Inflammatory macrophage treated with lipopolysaccharide for 4 hours (primary cell): ENCODE results near the gene ZFP3.
"Not testable (repeated sequence)": the region's sequence is repeated elsewhere in the genome, so short reads cannot be mapped to it uniquely, and the experiment has no call there.

ENCODE experiments used
- DNase-seq: peaks from one replicate; pipeline ENCODE4 v3.0.0-alpha.2; 2020

ZFP3 gene

DNA sequence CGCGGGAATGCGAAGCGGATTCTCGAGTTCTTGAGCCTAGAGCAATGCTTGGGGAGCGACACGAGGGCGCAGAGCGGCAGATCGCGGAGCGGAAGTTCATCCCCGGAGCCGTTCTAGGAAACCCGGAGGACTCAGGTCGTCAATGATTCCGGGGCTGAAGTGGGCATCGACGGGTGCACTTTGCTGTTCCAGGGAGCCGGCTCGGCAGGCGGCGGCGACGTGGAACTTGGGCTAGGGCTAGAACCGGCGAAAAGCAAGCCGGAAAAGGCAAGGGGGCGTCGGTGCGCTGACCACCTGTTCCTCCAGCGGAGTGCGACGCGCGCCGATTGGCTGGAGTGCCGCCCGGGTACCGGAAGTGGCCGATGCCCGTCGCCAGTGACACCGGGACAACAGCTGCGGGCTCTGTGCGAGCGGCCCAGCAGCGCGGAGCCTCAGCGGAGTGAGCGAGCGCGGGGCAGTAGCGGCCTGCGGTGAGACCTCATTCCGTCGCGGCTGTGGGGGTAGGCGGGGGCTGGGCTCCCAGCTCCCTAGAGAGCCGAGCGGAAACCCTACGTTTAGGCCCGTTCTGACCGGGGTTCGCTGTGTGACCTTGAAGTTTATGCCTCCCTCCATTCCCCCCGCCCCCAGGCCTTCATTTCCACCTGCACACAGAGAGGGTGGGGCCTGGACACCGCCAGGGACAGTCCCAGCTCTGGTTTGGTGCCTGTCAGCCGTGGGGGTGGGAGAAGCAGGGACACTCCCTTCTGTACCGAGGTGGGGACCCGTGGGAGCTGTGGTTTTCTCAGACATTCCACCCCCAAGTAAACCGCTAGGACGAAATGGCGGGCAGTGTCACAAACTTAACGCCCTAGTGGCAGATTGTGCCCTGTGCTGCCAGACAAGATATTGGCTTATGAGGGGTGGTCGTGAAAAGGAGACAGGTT, at the start of gene ZFP3:
Gene ZFP3 (plus strand): TSS at position 362 of the 923 bp plus-strand sequence. CDS start 13,038 bp downstream, outside the sequence.
- DNase-seq: peak; percentile 84

DNA sequence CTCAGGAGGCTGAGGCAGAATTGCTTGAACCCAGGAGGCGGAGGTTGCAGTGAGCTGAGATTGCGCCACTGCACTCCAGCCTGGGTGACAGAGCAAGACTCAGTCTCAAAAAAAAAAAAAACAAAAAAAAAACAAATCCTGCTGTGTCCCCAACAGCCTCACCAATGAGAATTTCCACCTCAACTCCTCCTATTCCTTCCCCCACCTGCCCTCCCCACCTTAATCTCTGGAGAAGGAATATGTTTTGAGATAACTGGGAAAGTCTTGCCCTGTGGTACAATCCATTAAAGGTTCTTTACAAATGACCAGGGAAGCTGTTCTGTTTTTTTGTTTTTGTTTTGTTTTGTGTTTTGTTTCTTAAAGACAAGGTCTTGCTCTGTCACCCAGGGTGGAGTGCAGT, 48.1 kb upstream of the ZFP3 start:
- DNase-seq: peak; percentile 31

DNA sequence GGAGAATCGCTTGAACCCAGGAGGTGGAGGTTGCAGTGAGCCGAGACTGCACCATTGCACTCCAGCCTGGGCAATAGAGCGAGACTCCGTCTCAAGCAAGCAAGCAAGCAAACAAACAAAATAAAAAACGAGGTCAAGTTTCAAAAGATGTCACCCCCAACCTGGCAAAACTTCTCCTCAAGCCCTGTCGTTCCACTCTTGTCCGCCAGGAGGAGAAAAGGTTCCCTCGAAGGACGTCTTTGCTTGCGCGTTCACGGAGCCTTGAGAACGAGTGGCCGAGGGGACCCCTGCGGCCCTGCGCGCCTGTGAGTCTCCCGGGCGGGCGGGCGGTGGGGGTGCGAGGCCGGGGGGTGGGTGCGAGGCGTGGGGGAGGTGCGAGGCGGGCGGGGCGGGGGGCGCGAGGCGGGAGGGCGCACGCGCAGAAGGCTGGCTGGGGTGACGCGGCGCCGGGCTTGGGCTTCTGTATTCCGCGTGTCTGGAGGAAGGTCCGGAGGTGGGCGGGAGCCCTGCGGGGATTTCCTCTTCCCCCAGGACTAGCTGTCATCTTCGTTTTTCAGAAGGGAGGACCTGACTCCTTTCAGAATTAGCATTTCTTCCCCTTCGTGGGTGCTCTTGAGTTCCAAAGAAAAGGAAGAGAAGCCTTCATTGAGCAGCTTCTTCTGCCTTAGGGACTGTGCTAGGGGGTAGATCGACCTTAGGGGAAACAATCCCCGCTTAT, 46.7 kb upstream of the ZFP3 start:
- DNase-seq: peak; percentile 98

DNA sequence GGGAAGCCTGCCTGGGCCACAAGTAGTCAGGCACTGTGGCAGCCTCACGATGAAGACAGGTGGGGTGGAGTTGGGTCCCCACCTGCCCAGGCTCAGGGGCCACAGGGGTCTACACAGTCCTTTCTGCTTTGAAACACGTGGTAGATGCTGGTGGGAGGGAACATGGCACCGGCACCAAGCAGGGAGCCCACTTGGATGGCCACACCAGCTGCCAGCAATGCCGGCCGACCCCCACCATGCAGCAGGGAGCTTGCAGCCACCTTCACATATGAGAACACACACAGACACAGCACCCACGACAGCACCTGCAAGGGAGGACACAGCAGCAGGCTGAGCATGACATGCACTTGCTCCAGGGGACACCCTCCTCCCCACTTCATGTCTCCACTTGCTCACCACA, 45.4 kb upstream of the ZFP3 start:
- no peak for DNase-seq

DNA sequence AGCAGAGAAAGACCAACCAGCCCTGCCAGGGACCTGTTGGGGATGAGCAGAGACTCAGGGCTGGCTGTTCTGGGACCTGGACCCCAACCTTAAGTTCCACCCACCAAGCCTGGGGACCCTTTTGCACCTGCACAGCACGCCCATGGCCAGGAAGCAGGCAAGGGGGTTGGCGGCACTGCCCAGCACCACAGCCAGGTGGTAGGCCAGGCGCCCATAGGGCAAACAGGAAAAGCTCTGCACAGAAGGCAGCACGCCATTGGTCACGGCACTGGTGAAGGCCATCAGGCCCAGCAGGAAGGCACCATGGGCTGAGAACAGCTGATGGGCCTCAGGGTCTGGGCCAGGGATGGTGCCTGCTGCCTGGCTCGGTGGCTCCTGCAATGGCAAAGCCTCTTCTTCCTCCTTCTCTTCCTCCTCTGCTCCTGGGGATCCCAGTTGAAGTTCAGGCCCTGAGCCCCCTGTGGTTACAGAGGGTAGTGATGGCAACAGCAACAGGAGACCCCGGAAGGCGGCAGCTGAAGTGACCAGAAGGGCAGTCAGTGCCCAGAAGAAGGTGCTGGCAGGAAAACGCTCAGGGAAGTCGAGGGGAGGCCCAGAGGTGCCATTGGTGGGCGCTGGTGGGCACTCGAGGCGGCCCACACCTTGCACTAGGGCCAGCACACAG, 44.8 kb upstream of the ZFP3 start:
- DNase-seq: no peak

DNA sequence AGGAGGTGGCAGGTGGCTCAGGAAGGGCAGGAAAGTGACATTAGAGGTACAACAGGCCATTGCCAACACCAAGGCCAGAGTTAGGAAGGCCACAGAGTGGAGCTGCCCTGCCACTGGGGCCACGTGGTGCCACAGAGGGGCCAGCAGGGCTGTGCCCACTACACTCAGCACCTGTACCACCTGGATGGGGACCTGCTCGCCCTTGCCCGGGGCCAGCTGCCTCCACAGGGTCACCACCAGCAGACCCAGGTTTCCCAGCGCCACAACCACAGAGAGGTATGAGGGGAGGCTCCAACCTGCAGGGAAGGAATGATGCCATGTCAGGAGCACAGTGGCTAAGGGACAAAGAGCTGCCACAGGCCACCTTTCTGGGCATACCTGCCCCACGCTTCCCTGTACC, 44.2 kb upstream of the ZFP3 start:
- DNase-seq: no peak

DNA sequence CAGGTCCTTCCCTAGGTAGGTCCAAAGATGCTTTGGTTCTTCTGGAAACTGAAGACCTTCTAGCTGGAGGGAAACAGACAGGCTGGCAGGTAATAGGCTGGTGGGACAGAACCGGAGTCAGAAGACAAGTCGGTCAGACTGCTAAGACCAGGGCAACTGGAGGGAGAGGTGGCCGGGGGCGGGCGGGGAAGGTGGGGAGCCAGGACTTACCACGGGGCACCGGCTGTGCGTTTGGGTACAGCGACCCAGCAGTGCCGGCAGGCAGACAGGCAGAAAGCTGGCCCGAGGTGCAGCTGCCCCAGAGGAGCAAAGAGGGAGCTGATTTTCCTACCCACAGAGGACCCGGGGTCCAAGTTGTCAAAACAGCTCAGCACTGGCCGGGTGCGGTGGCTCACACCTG, 43.6 kb upstream of the ZFP3 start:
- no peak for DNase-seq

DNA sequence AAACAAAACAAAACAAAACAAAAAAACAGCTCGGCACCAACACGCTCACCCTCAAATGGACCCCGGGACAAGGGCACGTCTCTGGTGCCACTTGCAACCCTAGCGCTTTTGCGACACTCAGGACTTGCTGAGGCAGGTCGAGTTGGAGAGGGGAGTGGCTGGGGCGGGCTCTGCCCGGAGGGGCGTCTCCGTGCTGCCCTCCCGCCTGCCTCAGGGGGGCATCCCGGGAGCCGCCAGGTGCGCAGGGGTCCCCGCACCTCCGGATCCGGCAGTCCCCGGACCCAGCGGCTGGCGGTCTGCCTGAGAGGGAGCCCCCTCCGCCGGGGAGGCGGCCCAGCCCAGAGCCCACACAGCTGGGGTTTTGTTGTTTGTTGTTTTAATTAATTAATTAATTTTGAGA, 43.0 kb upstream of the ZFP3 start, which contains the start of gene SLC52A1:
Gene SLC52A1 (minus strand): TSS at position 112 of the 400 bp plus-strand sequence. CDS start 820 bp downstream, outside the sequence.
- no peak for DNase-seq

DNA sequence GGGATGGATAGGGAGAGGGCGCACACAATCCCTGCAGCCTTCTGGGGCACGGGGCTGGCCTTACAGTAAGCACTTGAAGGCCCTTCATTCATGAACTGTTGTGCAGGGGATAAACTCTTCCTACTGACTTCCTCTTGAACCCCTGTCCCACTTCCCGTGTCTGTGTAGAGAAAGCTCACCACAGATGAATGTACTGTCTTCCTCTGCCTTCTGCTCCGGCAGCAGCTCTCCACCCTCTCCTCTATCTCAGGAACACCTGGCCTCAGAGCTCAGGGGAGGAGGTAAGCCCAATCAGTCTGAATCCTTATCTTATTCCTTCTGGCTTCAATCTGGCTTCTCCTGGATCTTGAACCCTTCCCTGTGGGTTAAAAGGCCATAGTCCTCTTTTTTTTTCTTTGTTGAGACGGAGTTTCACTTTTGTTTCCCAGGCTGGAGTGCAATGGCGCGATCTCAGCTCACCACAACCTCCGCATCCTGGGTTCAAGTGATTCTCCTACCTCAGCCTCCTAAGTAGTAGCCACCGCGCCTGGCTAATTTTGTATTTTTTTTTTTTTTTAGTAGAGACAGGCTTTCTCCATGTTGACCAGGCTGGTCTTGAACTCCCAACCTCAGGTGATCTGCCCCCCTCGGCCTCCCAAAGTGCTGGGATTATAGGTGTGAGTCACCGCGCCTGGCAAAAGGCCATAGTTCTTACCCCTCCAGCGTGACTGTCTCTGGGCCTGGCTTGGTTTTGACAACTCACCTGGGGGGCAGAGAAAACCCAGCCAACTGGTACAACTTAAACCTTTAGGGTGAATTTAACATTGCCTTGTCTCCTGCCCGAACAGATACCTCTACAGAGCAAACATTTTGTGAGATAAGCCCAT, 35.9 kb upstream of the ZFP3 start:
- DNase-seq: no peak

DNA sequence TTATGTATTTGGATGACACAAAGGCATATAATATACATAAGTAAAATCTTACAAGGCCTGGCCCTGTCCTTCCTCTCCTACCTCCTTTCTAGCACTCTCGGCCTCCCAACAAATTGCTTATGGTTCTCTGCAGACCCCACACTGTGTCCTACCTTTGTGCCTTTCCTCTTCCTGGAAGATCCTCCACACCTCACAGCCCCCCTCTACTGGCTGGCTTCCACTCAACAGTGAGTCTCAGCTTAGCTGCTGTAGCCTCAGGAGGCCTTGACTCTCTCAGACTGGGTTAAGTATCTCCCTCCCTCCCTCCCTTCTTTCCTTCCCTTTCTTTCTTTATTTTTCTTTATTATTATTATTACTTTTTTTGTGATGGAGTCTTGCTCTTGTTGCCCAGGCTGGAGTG, 34.7 kb upstream of the ZFP3 start:
- no peak for DNase-seq

DNA sequence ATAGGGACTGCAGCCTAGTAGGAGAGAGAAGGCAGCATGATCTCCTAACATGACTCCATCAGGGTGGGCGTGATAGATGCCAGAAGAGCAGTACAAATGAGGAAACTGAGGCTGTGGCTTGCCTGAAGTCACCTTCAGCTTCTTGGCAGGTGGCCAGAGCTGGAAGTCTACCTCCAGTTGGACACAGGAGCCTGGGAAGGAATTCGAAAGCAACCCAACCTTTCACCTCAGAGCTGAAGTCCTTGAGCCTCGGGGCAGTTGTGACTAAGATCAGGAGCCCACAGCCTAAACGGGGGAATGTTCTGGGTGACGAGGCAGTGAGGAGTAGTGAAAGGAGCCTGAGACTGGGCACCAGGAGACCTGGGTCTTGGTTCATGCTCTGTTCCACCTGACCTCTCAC, 33.6 kb upstream of the ZFP3 start:
- no peak for DNase-seq

DNA sequence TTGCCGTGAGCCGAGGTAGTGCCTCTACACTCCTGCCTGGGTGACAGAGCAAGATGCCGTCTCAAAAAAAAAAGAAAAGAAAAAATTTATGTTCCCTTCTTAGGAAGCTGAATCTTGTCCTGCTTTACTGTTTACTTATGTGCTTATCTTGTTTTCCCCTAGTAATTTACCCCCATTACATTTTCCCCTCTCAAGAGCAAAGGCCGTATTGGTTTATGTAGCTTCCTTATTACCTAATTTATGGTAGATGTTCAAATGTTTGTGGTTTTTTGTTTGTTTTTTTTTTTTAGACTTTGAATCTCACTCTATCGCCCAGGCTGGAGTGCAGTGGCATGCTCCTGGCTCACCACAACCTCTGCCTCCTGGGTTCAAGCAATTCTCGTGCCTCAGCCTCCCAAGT, 32.8 kb upstream of the ZFP3 start:
- no peak for DNase-seq

DNA sequence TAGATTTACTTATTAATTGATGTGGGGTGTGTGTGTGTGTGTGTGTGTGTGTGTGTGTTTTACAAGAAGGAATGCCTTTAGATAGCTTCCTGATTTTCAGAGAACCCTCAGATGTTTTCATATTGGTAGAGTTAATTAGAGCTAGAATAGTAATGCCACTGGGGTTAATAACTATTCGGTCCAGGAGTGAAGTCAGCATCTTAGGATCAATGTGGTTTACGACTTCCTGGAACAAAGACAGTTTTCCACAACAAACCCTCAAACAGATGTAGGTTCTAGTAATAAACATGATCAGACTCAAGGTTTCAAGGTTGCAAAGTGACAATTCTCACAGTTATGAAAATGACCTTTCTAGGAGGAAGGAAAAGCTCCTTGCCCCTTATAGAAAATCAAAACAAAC, 30.8 kb upstream of the ZFP3 start:
- DNase-seq: no peak

DNA sequence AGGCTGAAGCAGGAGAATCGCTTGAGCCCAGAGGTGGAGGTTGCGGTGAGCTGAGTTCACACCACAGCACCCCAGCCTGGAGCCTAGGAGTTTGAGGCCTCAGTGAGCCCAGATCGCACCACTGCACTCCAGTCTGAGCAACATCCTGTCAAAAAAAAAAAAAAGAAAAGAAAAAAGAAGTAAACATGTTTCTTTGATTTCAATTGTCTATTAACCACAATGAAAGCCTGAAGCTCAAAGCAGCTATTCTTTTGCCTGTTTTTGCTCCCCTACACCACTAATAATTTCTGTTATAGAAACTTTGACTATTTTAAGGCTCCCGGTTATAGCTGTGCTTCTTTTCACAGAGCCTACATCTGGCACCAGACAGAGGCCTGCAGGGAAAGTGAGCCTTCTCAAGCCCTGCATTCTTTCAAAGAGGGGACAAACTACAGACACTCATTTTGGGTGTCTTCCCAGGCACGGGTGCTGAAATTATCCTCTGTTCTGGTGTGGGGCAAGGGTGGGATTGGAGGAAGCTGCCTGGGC, 28.9 kb upstream of the ZFP3 start:
- DNase-seq: no peak

DNA sequence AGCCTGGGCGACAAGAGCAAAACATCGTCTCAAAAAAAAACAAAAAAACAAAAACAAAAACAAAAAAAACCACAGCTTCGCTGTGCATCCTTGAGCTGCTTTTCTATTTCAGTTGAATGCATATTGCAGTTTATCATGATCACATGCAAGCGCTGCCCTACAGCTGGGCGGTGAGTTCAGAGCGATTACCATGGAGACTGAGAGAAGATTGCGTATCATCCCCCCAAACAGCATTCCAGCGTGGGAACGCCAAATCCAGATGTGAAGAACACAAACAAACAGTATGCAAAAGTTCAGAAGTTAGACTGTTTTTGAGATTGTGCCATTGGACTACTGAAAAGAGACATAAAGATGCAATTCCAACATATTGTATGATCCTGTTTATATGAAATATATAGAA, 28.0 kb upstream of the ZFP3 start:
- no peak for DNase-seq

DNA sequence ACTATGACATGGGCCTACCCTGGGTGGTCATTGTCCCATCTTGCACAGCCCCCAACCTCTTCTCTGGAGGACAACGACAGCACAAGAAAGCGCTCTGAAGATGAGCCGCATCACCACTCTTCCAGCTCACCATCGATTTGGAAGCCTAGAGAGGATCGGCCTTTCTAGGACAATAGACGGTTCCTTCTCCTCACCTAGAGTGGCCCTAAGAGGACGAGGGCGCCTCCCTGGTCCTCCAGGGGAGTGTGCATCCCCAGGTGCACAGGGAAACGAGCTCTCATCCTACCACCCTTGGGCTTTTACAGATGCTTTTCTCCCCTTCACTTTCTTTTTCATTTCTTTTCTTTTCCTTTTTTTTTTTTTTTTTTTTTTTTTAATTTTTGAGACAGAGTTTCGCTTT, 22.7 kb upstream of the ZFP3 start:
- no peak for DNase-seq

DNA sequence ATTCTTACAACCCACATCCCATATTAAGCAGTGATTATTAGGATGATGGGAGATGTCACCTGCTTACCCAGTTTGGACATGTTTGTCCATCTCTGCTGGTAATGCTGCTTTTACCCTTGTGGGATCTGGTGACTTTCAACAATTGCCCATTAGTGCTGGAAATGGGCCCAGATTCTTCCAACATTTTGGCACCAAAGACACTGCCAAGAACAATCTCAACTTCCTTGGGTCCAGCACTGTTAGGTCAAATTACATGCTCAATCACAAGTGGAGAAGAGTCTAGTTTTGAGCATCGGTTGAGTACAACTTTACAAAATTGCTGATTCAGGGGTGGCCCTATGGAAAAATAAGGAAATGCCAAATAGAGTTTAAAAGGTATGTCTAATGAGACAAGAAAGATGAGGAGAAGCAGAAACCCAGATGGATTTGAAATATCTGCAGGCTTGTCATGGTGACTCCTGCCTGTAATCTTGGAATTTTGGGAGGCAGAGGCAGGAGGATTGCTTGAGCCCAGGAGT, 13.0 kb upstream of the ZFP3 start:
- DNase-seq: no peak

DNA sequence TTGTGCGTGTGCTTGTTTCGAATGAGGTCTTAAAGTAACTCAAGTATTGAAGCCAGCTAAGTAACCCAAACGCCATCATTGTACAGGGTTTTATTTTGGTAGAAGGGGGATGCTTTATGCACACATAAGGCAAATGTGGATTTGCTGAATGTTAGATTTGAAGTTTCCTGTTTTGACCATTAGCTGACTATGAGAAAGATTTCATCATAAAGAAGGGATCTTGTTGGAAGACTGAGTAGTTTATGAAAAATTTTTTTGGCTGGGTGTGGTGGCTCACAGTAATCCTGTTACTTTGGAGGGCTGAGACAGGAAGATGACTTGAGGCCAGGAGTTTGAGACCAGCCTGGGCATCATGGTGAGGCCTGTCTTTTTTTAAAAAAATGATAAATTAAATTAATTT, 10.0 kb upstream of the ZFP3 start:
- peak; percentile 10 for DNase-seq

DNA sequence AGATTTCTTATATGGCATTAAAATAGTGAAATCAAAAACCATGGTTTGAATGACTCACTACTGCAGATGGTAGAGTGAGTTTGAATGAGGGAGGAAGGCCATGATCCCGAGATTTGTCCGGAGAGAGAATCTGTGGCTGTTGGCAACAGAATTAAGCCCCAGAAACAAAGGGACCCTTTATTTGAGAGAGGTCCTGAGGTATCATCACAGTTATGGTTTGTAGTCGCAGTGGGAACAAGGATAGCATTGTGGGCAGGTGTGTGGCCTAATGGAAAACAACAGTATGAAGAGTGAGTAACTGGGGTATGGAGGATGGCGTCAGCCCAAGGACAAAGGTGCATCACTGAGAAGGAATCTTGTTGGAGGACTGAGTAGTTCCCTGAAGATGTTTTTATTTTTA, 8.5 kb upstream of the ZFP3 start:
- DNase-seq: no peak

DNA sequence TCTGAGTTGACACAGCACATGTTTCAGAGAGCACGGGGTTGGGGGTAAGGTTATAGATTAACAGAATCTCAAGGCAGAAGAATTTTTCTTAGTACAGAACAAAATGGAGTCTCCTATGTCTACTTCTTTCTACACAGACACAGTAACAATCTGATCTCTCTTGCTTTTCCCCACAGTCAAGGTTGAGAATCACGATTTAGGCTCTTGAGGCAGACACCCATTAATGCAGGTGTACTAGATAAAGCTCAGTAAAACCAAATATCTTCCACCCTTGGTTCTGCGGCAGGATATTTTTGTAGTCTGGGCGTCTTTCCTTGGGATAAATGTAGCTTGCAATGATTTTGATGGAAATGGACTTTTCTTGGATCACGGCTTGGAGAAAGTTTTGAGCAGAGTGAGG, 2.8 kb upstream of the ZFP3 start:
- DNase-seq: not testable (repeated sequence)

DNA sequence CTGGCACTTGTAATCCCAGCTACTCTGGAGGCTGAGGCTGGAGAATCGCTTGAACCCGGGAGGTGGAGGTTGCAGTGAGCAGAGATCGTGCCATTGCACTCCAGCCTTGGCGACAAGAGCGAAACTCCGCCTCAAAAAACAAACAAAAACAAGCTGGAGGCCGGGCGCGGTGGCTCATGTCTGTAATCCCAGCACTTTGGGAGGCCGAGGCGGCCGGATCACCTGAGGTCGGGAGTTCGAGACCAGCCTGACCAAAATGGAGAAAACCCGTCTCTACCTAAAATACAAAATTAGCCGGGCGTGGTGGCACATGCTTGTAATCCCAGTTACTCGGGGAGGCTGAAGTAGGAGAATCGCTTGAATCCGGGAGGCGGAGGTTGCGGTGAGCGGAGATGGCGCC, 992 bp upstream of the ZFP3 start:
- not testable (repeated sequence) for DNase-seq

DNA sequence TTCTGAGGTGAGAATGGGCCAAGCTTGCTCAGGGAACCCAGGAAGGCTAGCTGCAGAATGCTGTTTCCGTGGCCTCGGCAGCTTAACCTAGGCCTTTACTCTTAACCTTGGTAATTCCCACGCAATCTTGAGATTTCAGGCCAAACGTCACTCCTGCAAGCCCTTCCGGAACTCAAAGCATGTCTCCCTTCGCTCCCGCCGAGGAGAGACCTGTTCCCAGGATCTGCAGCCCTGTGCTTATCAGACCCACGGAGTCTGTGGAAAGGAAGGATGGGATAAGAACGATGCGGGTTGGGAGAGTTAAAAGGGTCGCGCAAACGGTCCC, 524 bp upstream of the ZFP3 start:
- no peak for DNase-seq
